B cell (primary cell): ENCODE data around the gene WTAP. TPM values are rescaled to one million over a fixed set of nuclear protein-coding genes. Genes with fewer than 3 reads are reported as not detected.
A peak's percentile ranks its signal among the peaks of the same experiment; 100 is the strongest.

ENCODE experiments used
- ATAC-seq: fragments of 200-7000 bp; cut with Tn5 transposase; one replicate; pipeline ENCODE4 v1.10.0; 2021; ENCODE audit warnings: low read depth, mild to moderate bottlenecking, moderate number of reproducible peaks, moderate library complexity
- CTCF ChIA-PET: fragments of 350-600 bp; sonication (Branson Sonifier 250); formaldehyde crosslinking; loops from one replicate; lab custom pipeline; 2021; ENCODE audit warnings: antibody characterized with exemption, inconsistent platforms; lab: Charles Lee
- POLR2A ChIA-PET: fragments of 350-600 bp; sonication (Branson Sonifier 250); formaldehyde crosslinking; loops from one replicate; lab custom pipeline; 2021; ENCODE audit warnings: antibody characterized with exemption; lab: Charles Lee
- DNase-seq: peaks from one replicate; pipeline ENCODE4 v3.0.0; 2013
- H2AFZ ChIP-seq: 2 replicates; pipeline ENCODE4 v1.6.1; 2012; ENCODE audit warnings: mild to moderate bottlenecking, low read depth, low read length; ENCODE audit not compliant: insufficient read depth, poor library complexity, severe bottlenecking
- H3K27ac ChIP-seq, 2 donors: 1 replicate in 1 of 2; 2 replicates in 1 of 2; pipeline ENCODE4 v1.5.1; 2012 to 2013; ENCODE audit warnings: low read length in 2 of 2, mild to moderate bottlenecking in 2 of 2, moderate library complexity in 1 of 2
- H3K27me3 ChIP-seq, 4 experiments: fragments of 200-600 bp in 1 of 4; sonication (generic) in 1 of 4; replicated peaks in 1 of 4; 1 replicate in 2 of 4; 2 replicates in 2 of 4; pipeline versions ENCODE4 v1.6.1 to v1.7.0; 2013 to 2016; ENCODE audit warnings: low read length in 3 of 4, mild to moderate bottlenecking in 2 of 4, mixed read lengths in 1 of 4, moderate library complexity in 1 of 4; ENCODE audit not compliant: insufficient read depth in 4 of 4, control insufficient read depth in 3 of 4; ENCODE audit errors: control extremely low read depth in 1 of 4
- H3K36me3 ChIP-seq, 2 experiments: replicated peaks in 1 of 2; 1 replicate in 1 of 2; 2 replicates in 1 of 2; pipeline versions ENCODE4 v1.6.1 to v1.7.1; 2013; ENCODE audit warnings: low read length in 1 of 2; ENCODE audit not compliant: insufficient read depth in 2 of 2, control insufficient read depth in 1 of 2; ENCODE audit errors: control extremely low read depth in 1 of 2, extremely low read depth in 1 of 2
- H3K4me1 ChIP-seq, 2 donors: fragments of 200-600 bp in 1 of 2; sonication (generic) in 1 of 2; 1 replicate in 1 of 2; 2 replicates in 1 of 2; pipeline versions ENCODE4 v1.5.1 to v1.6.1; 2013 to 2017; ENCODE audit warnings: low read length in 2 of 2; ENCODE audit not compliant: control insufficient read depth in 2 of 2, insufficient read depth in 2 of 2
- H3K4me2 ChIP-seq: replicated peaks from 2 replicates; pipeline ENCODE3; 2012; ENCODE audit warnings: mild to moderate bottlenecking, low read depth, low read length; ENCODE audit not compliant: poor library complexity, severe bottlenecking
- H3K4me3 ChIP-seq, 5 experiments: fragments of 200-600 bp in 1 of 5; sonication (generic) in 1 of 5; 1 replicate in 3 of 5; 2 replicates in 2 of 5; pipeline versions ENCODE4 v1.5.1 to v1.7.0; 2011 to 2016; ENCODE audit warnings: low read length in 4 of 5, mild to moderate bottlenecking in 4 of 5, low read depth in 2 of 5, control low read depth in 1 of 5, moderate library complexity in 1 of 5; ENCODE audit not compliant: insufficient read depth in 1 of 5; ENCODE audit errors: control extremely low read depth in 1 of 5, extremely low read depth in 1 of 5
- H3K79me2 ChIP-seq: fragments of 200-600 bp; sonication (generic); one replicate; pipeline ENCODE4 v1.6.0; 2016; ENCODE audit warnings: low read length; ENCODE audit not compliant: control insufficient read depth, insufficient read depth
- H3K9ac ChIP-seq: fragments of 200-600 bp; sonication (generic); 2 replicates; pipeline ENCODE4 v1.6.1; 2017; ENCODE audit warnings: mild to moderate bottlenecking, low read length, moderate library complexity
- H3K9me3 ChIP-seq, 3 donors: one replicate each; pipeline versions ENCODE4 v1.6.1 to v1.7.1; 2013; ENCODE audit warnings: low read length in 2 of 3; ENCODE audit not compliant: control insufficient read depth in 2 of 3, insufficient read depth in 1 of 3; ENCODE audit errors: control extremely low read depth in 1 of 3
- H4K20me1 ChIP-seq: 2 replicates; pipeline ENCODE4 v1.6.0; 2012; ENCODE audit warnings: mild to moderate bottlenecking, low read length; ENCODE audit not compliant: insufficient read depth, control insufficient read depth, poor library complexity, severe bottlenecking
- H3K27ac Mint-ChIP-seq: one replicate; pipeline ENCODE4 v1.8.0; 2021; ENCODE audit warnings: mixed read lengths
- H3K27me3 Mint-ChIP-seq: one replicate; pipeline ENCODE4 v1.8.0; 2021; ENCODE audit warnings: mixed read lengths
- H3K4me1 Mint-ChIP-seq: one replicate; pipeline ENCODE4 v1.8.0; 2021; ENCODE audit warnings: mixed read lengths
- H3K4me3 Mint-ChIP-seq: one replicate; pipeline ENCODE4 v1.8.0; 2021; ENCODE audit warnings: mixed read lengths
- H3K9me3 Mint-ChIP-seq: one replicate; pipeline ENCODE4 v1.8.0; 2022; ENCODE audit warnings: mixed read lengths; ENCODE audit not compliant: insufficient read depth
- CTCF ChIP-seq: fragments of 200-600 bp; IDR thresholded peaks from one replicate; pipeline ENCODE4 v1.8.0; 2022; ENCODE audit warnings: antibody characterized with exemption, mild to moderate bottlenecking
- EZH2 ChIP-seq: IDR thresholded peaks from 2 replicates; pipeline ENCODE4 v1.6.1; 2012; ENCODE audit warnings: borderline replicate concordance, low read depth, mild to moderate bottlenecking, moderate library complexity, low read length; ENCODE audit not compliant: insufficient read depth, poor library complexity, severe bottlenecking
- WGBS: methylation state at CpG from one replicate; pipeline ENCODE4 v1.1.5; 2013; ENCODE audit warnings: missing lambda C conversion rate; ENCODE audit not compliant: insufficient coverage; 5-methylcytosine and 5-hydroxymethylcytosine counted together
- intact Hi-C: fragments of 100-400 bp; cut with micrococcal nuclease; formaldehyde crosslinking; loops from one replicate; pipeline ENCODE4 v1.10.0; 2022
- polyA plus RNA-seq: library from polyadenylated mRNA; depleted of rRNA; stranded (reverse); fragments of >200 nt; gene quantifications from 2 replicates; pipeline ENCODE4 v1.2.3, GENCODE V29; 2012
- total RNA-seq, 2 donors: library from RNA; stranded (reverse); fragments of 120-200 nt in 1 of 2; gene quantifications; 1 replicate in 1 of 2; 2 replicates in 1 of 2; pipeline versions ENCODE4 v1.2.3 to v1.2.4, GENCODE V29; 2013 to 2022

WTAP gene
- total and polyA plus RNA-seq, 2 donors (not counting 1 experiment from before 2014, with no cell fraction given): 34.2 to 165 TPM

- Histone ChIP-seq H3K4me1 (no peaks in the 10 kb centered on the region), H3K27ac (no peak overlapping the region), H3K4me3 (no peak overlapping the region), H3K4me2 (no peak overlapping the region), H4K20me1 (peaks cover 2% of the 10 kb centered on the region), H3K27me3 (no peaks in the 10 kb centered on the region), H2AFZ (no peak overlapping the region), H3K9ac (no peak overlapping the region), H3K9me3 (no peaks in the 10 kb centered on the region), H3K79me2 (no peaks in the 10 kb centered on the region), H3K36me3 (peaks cover 5 to 67% of the 10 kb centered on the region in 2 experiments)
- CTCF ChIA-PET: no interaction called here
- intact Hi-C loops: no loop called here
- H3K9me3 Mint-ChIP-seq: no peaks in the 10 kb centered on the region
- POLR2A ChIA-PET: interaction anchor here (0.7 kb wide), 1 partner anchor 84 kb away, joined by 9 read pairs; no protein-coding TSS in a partner anchor
- peak overlapping the region; percentile 15 for H3K27ac Mint-ChIP-seq
- no peaks in the 10 kb centered on the region for H3K27me3 Mint-ChIP-seq
- WGBS: 96% methylated on average over 4 of the region's 7 CpGs
- H3K4me1 Mint-ChIP-seq: peaks cover 3% of the 10 kb centered on the region
- ATAC-seq: no peak
- no peak for DNase-seq
- no peak overlapping the region for H3K4me3 Mint-ChIP-seq
- no peak for TF ChIP-seq EZH2
- no peak for TF ChIP-seq CTCF
Observed at GRCh38 chr6:159777240-159777904, 50.1 kb downstream of the WTAP start.

- no CpG with 5 or more reads among the region's 1 CpG for WGBS
- Mint-ChIP-seq H3K9me3 (no peaks in the 10 kb centered on the region), H3K4me1 (peaks cover 10% of the 10 kb centered on the region), H3K27me3 (no peaks in the 10 kb centered on the region), H3K27ac (no peak overlapping the region), H3K4me3 (no peak overlapping the region)
- Histone ChIP-seq H3K4me1 (no peaks in the 10 kb centered on the region), H3K9me3 (no peaks in the 10 kb centered on the region), H4K20me1 (peaks cover 9% of the 10 kb centered on the region), H3K36me3 (peaks cover 7 to 74% of the 10 kb centered on the region in 2 experiments), H3K27ac (no peak overlapping the region), H3K27me3 (no peaks in the 10 kb centered on the region), H3K4me2 (no peak overlapping the region), H3K79me2 (no peaks in the 10 kb centered on the region), H2AFZ (no peak overlapping the region), H3K4me3 (no peak overlapping the region), H3K9ac (no peak overlapping the region)
- intact Hi-C loops: no loop called here
- CTCF ChIA-PET: no interaction called here
- POLR2A ChIA-PET: interaction anchor here (0.7 kb wide), 1 partner anchor 84 kb away, joined by 9 read pairs; no protein-coding TSS in a partner anchor
- ATAC-seq (no peak), DNase-seq (no peak)
- TF ChIP-seq EZH2: no peak
- no peak for TF ChIP-seq CTCF
Observed at GRCh38 chr6:159778131-159778530, 50.8 kb downstream of the WTAP start.
